Fibroblast of mammary gland (primary cell): ENCODE data around the gene ELOVL5.
A peak's percentile ranks its signal among the peaks of the same experiment; 100 is the strongest.

Experiments
- DNase-seq: peaks from one replicate; pipeline ENCODE4 v3.0.0-alpha.2; 2010; ENCODE audit warnings: low read depth
- H3K4me3 ChIP-seq: 2 replicates; pipeline ENCODE4 v1.5.1; 2011; ENCODE audit warnings: low read depth, mild to moderate bottlenecking, low read length, moderate library complexity; ENCODE audit not compliant: control insufficient read depth
- CTCF ChIP-seq: conservative IDR thresholded peaks from 2 replicates; pipeline ENCODE4 v1.5.1; 2011; ENCODE audit warnings: low read depth, low read length, inconsistent platforms; ENCODE audit not compliant: control insufficient read depth, insufficient read depth

Gene ELOVL5

GRCh38 chr6:53268858-53269608, 79.7 kb downstream of the ELOVL5 start:
- no peak for DNase-seq
- no peak for TF ChIP-seq CTCF
- H3K4me3 ChIP-seq = no peak overlapping the region

- TF ChIP-seq CTCF = no peak
- H3K4me3 ChIP-seq = no peak overlapping the region
- no peak for DNase-seq
Observed at GRCh38 chr6:53266553-53267090, 82.1 kb downstream of the ELOVL5 start.

GRCh38 chr6:53264915-53265607, 83.7 kb downstream of the ELOVL5 start:
- no peak overlapping the region for H3K4me3 ChIP-seq
- DNase-seq = no peak
- no peak for TF ChIP-seq CTCF

GRCh38 chr6:53264337-53264736, 84.4 kb downstream of the ELOVL5 start:
- DNase-seq = no peak
- no peak for TF ChIP-seq CTCF
- no peak overlapping the region for H3K4me3 ChIP-seq

GRCh38 chr6:53263917-53264316, 84.8 kb downstream of the ELOVL5 start:
- DNase-seq = peak; percentile 76
- H3K4me3 ChIP-seq = no peak overlapping the region
- TF ChIP-seq CTCF = no peak

- no peak overlapping the region for H3K4me3 ChIP-seq
- no peak for TF ChIP-seq CTCF
- no peak for DNase-seq
Observed at GRCh38 chr6:53259860-53260580, 88.7 kb downstream of the ELOVL5 start.
